ENCODE measurements around the gene RRP8.

- TF ChIP-seq, protein P1, sequence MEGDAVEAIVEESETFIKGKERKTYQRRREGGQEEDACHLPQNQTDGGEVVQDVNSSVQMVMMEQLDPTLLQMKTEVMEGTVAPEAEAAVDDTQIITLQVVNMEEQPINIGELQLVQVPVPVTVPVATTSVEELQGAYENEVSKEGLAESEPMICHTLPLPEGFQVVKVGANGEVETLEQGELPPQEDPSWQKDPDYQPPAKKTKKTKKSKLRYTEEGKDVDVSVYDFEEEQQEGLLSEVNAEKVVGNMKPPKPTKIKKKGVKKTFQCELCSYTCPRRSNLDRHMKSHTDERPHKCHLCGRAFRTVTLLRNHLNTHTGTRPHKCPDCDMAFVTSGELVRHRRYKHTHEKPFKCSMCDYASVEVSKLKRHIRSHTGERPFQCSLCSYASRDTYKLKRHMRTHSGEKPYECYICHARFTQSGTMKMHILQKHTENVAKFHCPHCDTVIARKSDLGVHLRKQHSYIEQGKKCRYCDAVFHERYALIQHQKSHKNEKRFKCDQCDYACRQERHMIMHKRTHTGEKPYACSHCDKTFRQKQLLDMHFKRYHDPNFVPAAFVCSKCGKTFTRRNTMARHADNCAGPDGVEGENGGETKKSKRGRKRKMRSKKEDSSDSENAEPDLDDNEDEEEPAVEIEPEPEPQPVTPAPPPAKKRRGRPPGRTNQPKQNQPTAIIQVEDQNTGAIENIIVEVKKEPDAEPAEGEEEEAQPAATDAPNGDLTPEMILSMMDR (IDR thresholded peaks at IDR 0.05) = no peak
- TF ChIP-seq POLR2AphosphoS5 (IDR thresholded peaks at IDR 0.05) (no peak), POLR2A (IDR thresholded peaks at IDR 0.05) (no peak)
Measured at GRCh38 chr11:6636480-6636879, 33.1 kb upstream of the RRP8 start.
